Right lobe of liver (tissue), 6 donors: Measurements from ENCODE around the gene POLR1A. TPM values are rescaled to one million over a fixed set of nuclear protein-coding genes. Genes with fewer than 3 reads are reported as not detected.

Source experiments
- ATAC-seq, 4 donors: fragments of 200-7000 bp; cut with Tn5 transposase; one replicate each; pipeline ENCODE4 v1.9.1; 2020; ENCODE audit warnings: mild to moderate bottlenecking in 4 of 4, moderate library complexity in 4 of 4
- DNase-seq, 3 donors: peaks; one replicate each; pipeline ENCODE4 v3.0.0-alpha.2; 2020
- H3K27ac ChIP-seq, 3 donors: fragments of 200-600 bp; one replicate each; pipeline ENCODE4 v1.8.0; 2022
- H3K27me3 ChIP-seq, 2 donors: fragments of 200-600 bp; one replicate each; pipeline ENCODE4 v1.8.0; 2022
- H3K36me3 ChIP-seq, 4 donors: fragments of 200-600 bp; sonication (generic) in 1 of 4; one replicate each; pipeline versions ENCODE4 v1.5.1 to v1.8.0; 2017 to 2022; ENCODE audit warnings: control low read depth in 1 of 4
- H3K4me1 ChIP-seq, 4 donors: fragments of 200-600 bp; sonication (generic) in 1 of 4; one replicate each; pipeline versions ENCODE4 v1.5.1 to v1.8.0; 2017 to 2022; ENCODE audit warnings: control low read depth in 1 of 4
- H3K4me3 ChIP-seq, 3 donors: fragments of 200-600 bp; one replicate each; pipeline ENCODE4 v1.8.0; 2022
- H3K9me3 ChIP-seq, 4 donors: fragments of 200-600 bp; sonication (generic) in 1 of 4; one replicate each; pipeline versions ENCODE4 v1.5.1 to v1.8.0; 2017 to 2022; ENCODE audit warnings: control low read depth in 1 of 4
- POLR2A ChIP-seq: fragments of 450-650 bp; IDR thresholded peaks from one replicate; pipeline ENCODE4 v1.6.1; 2017; ENCODE audit warnings: antibody characterized with exemption, mild to moderate bottlenecking
- WGBS: methylation state at CpG from one replicate; pipeline ENCODE4 v1.1.6; 2018; ENCODE audit warnings: low coverage, low lambda C conversion rate; ENCODE audit not compliant: insufficient coverage; ENCODE audit errors: missing lambda C conversion rate; 5-methylcytosine and 5-hydroxymethylcytosine counted together
- intact Hi-C, 2 donors: fragments of 100-400 bp; cut with DNase I; formaldehyde crosslinking; loops; one replicate each; pipeline versions ENCODE4 v1.11.2 to v1.14.1; 2022
- total RNA-seq, 6 experiments: library from RNA; depleted of rRNA in 2 of 6; stranded (reverse); fragments of >200 nt in 2 of 6; fragmentation: NEBNext Ultra II Directional in 3 of 6; extraction: Animal tissue kit (Norgen Biotek cat#: 25700) in 3 of 6; gene quantifications; one replicate each; pipeline versions ENCODE4 v1.1.0 to v1.2.4, GENCODE V29; 2016 to 2023
- TF ChIP-seq, protein P1 (sequence below), 4 donors: fragments of 200-600 bp in 3 of 4; fragments of 450-650 bp in 1 of 4; IDR thresholded peaks; one replicate each; pipeline versions ENCODE4 v1.5.1 to v1.8.0; 2016 to 2022; ENCODE audit warnings: antibody characterized with exemption in 4 of 4, mild to moderate bottlenecking in 2 of 4
- donor health status: DM: no; HTN: yes; CAD: no.
- donor health status: DM: no; HTN: no; CAD: no.
- donor health status: DM: no; HTN: no; CAD: no.
- donor health status: DM: no; HTN: yes; CAD: no.
- donor health status: DM: no; HTN: yes; CAD: no.

Gene POLR1A
- total RNA-seq, 6 experiments from 2014 or later = 12.5 to 19.7 (median 14.4) TPM

DNA sequence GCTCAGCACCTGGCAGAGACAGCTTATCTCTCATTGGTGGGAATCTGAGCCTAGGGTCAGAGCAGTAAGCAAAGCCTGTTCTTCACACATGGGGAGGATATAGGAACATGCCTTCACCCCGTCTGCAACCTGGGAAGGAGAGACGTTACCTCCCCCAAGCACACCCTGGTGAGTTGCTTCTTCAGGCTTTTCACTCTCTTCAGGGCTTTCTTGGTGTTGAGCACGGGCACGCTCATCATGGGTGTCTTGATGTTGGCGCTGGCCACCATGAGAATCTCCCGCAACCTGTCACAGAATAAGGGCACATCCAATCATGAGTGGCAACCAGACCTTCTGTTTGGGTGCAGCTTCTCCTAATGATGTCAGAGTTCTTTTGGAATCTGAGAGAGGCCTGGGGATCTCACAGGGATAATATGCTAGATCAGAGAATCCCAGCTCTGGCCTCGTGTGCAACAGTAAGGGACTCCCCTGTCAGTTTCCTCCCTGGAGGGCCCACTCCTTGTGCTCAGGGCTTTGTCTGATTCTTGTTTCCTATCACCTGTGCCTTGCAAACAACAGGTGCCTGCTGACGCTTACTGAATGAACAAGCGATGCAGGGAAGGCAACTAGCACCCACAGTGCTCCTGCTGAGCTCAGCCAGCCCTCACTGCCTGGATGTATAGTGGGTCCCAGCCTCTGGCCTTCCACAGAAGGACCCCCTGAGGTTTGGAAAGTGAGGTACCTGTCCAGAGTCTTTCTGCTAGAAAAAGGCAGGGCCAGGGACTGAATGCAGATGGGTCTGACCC, 66.3 kb downstream of the POLR1A start:
- ATAC-seq (no peak), DNase-seq (peak in 2 of 3 donors; percentile 36 to 42)
- Histone ChIP-seq H3K4me3 (no peak overlapping the region), H3K27me3 (no peaks in the 10 kb centered on the region), H3K4me1 (peaks cover 0 to 35% (median 11%) of the 10 kb centered on the region in 4 donors), H3K27ac (no peak overlapping the region), H3K36me3 (peaks cover 0 to 11% (median 3%) of the 10 kb centered on the region in 4 donors), H3K9me3 (no peaks in the 10 kb centered on the region)
- 92% methylated on average over 2 of the region's 9 CpGs for WGBS
- TF ChIP-seq POLR2A = no peak
- TF ChIP-seq, protein P1, sequence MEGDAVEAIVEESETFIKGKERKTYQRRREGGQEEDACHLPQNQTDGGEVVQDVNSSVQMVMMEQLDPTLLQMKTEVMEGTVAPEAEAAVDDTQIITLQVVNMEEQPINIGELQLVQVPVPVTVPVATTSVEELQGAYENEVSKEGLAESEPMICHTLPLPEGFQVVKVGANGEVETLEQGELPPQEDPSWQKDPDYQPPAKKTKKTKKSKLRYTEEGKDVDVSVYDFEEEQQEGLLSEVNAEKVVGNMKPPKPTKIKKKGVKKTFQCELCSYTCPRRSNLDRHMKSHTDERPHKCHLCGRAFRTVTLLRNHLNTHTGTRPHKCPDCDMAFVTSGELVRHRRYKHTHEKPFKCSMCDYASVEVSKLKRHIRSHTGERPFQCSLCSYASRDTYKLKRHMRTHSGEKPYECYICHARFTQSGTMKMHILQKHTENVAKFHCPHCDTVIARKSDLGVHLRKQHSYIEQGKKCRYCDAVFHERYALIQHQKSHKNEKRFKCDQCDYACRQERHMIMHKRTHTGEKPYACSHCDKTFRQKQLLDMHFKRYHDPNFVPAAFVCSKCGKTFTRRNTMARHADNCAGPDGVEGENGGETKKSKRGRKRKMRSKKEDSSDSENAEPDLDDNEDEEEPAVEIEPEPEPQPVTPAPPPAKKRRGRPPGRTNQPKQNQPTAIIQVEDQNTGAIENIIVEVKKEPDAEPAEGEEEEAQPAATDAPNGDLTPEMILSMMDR (IDR thresholded peaks at IDR 0.05) = no peak
- intact Hi-C loops = loop anchor here in 1 of 2 donors (10.0 kb wide), 1 partner anchor 155 kb away; the partner anchor contains the start of gene ST3GAL5

- Histone ChIP-seq H3K36me3 (peaks cover 0 to 18% (median 4%) of the 10 kb centered on the region in 4 donors), H3K4me3 (no peak overlapping the region), H3K4me1 (peaks cover 0 to 35% (median 11%) of the 10 kb centered on the region in 4 donors), H3K9me3 (no peaks in the 10 kb centered on the region), H3K27ac (peak overlapping the region; percentile 11 to 68 (median 63)), H3K27me3 (no peaks in the 10 kb centered on the region)
- 50% methylated on average over 10 of the region's 12 CpGs for WGBS
- no peak for TF ChIP-seq POLR2A
- TF ChIP-seq, protein P1 (IDR thresholded peaks at IDR 0.05) = no peak
- no peak for ATAC-seq
- DNase-seq = peak in 2 of 3 donors; percentile 23 to 38
- intact Hi-C loops = loop anchor here in 1 of 2 donors (10.0 kb wide), 1 partner anchor 154 kb away; the partner anchor contains the start of gene ST3GAL5
Measured at GRCh38 chr2:86038291-86039081, 67.2 kb downstream of the POLR1A start.

DNA sequence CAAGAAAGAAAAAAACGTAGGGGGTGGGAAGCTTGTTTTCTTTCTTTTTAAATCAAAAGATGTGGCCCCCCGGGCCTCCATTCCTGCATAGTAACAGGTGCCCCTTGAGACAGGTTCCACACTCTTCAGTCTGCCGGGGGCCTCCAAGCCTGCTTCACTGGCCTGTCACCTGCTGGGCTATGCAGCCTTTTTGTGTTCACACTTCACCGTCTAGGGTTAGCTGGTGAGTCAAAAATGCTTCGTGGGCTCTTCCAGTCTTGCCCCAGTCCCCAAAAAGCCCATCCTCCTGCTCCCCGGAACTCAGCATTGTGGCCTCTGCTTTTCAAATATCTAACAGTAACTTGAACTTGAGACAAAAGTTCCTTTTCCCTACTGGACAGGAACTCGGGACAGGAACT, 67.9 kb downstream of the POLR1A start:
- Histone ChIP-seq H3K27ac (peak overlapping the region; percentile 11 to 68 (median 63)), H3K4me3 (no peak overlapping the region), H3K27me3 (no peaks in the 10 kb centered on the region), H3K4me1 (peaks cover 0 to 35% (median 11%) of the 10 kb centered on the region in 4 donors), H3K36me3 (peaks cover 0 to 22% (median 7%) of the 10 kb centered on the region in 4 donors), H3K9me3 (no peaks in the 10 kb centered on the region)
- no peak for ATAC-seq
- intact Hi-C loops = loop anchor here in 1 of 2 donors (10.0 kb wide), 1 partner anchor 153 kb away; the partner anchor contains the start of gene ST3GAL5
- TF ChIP-seq, protein P1 (IDR thresholded peaks at IDR 0.05) = no peak
- 47% methylated on average over 6 of the region's 7 CpGs for WGBS
- no peak for DNase-seq

- peaks cover 0 to 35% (median 11%) of the 10 kb centered on the region in 4 donors for H3K4me1 ChIP-seq
- WGBS = 41% methylated on average over 10 of the region's 12 CpGs
- ATAC-seq (peak; percentile 5 to 23 (median 14)), DNase-seq (no peak)
- intact Hi-C loops = loop anchor here in 1 of 2 donors (10.0 kb wide), 1 partner anchor 152 kb away; the partner anchor contains the start of gene ST3GAL5
- no peaks in the 10 kb centered on the region for H3K9me3 ChIP-seq
- no peaks in the 10 kb centered on the region for H3K27me3 ChIP-seq
- H3K36me3 ChIP-seq = peaks cover 0 to 17% (median 4%) of the 10 kb centered on the region in 4 donors
- TF ChIP-seq, protein P1 (IDR thresholded peaks at IDR 0.05) = no peak
- no peak for TF ChIP-seq POLR2A
- peak overlapping the region; percentile 11 to 68 (median 63) for H3K27ac ChIP-seq
- no peak overlapping the region for H3K4me3 ChIP-seq
Measured at GRCh38 chr2:86037141-86037794, 68.4 kb downstream of the POLR1A start.
